Astrocyte of the spinal cord (primary cell): Measurements from ENCODE around the gene SLC27A2.

Experiments
- DNase-seq: peaks from one replicate; pipeline ENCODE4 v3.0.0; 2011; ENCODE audit warnings: low read depth, low spot score
- H3K4me3 ChIP-seq: 2 replicates; pipeline ENCODE4 v1.5.1; 2011; ENCODE audit warnings: low read depth, mild to moderate bottlenecking, low read length, moderate library complexity
- CTCF ChIP-seq: IDR thresholded peaks from 2 replicates; pipeline ENCODE4 v1.5.1; 2012; ENCODE audit warnings: low read depth, mild to moderate bottlenecking, low read length, inconsistent platforms
- in situ Hi-C: cut with HindIII; loops from 2 replicates; pipeline ENCODE4 v1.10.0; 2017; ENCODE audit warnings: low sequenced_read_pairs

The SLC27A2 gene

DNA sequence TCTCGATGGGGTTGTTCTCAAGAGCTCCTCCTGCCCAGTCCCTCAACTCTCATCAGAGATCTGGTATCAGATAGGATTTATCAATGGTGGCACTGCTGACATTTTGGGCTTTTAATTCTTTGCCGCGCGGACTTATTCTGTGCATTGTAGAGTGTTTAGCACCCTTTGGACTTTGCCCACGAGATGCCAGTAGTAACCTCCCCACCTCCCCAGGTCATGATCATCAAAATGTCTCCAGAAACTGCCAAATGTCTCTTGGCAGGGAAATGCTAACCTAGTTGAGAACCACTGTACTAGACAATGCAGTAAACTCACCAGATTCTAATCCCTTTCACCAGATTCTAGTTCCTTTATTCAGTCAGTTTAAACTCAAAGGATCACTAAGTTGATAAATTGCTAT is 24.0 kb downstream of the SLC27A2 start:
- in situ Hi-C loops = no loop called here
- DNase-seq = no peak
- TF ChIP-seq CTCF = no peak
- H3K4me3 ChIP-seq = no peak overlapping the region

- in situ Hi-C loops = no loop called here
- DNase-seq = no peak
- TF ChIP-seq CTCF = no peak
- no peak overlapping the region for H3K4me3 ChIP-seq
Observed at GRCh38 chr15:50209809-50210208, 27.8 kb downstream of the SLC27A2 start.

DNA sequence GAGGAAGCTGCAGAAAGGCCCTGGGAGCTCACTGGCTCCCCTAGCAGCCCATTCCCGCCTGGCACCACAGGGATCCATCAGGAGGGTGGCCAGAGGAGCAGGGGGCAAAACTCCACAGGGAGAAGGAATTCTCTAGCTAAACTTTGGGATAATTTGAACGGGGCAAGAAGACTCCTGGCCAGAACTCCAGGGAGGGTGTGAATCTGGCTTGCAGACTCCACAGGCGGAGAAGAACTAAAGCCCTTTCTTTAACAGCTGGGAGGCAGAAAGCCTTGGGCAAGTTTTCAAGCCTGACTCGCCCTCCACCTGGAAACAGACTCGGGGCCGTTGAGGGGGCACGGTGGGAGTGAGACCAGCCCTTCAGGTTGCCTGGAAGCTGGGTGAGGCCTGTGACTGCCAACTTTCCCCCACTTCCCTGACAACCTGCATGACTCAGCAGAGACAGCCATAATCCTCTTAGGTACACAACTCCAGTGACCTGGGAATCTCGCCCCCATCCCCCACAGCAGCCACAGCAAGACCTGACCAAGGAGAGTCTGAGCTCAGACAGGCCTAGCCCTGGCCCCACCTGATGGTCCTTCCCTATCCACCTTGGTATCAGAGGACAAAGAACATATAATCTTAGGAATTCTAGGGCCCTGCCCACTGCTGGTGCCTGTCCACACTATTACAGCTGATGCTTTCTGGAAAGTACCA is 28.6 kb downstream of the SLC27A2 start:
- no peak overlapping the region for H3K4me3 ChIP-seq
- in situ Hi-C loops = no loop called here
- TF ChIP-seq CTCF = no peak
- no peak for DNase-seq

DNA sequence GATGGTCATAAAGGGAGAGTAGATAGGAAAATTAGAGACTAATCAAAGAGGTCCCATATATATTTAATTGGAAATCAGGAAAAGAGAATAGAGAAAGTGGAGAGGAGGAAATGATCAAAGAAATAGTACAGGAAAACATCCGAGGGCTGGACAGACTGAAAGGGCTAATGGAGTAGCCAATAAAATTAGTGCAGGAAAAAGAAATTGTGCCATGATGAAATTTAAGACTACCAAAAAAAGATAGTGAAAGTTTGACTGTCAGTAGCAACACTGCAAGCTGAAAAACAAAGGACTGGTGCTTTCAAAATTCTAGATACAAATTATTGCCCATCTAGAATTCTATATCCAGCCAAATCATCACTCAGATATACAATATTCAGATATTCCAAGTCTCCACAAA is 36.3 kb downstream of the SLC27A2 start:
- in situ Hi-C loops = no loop called here
- no peak overlapping the region for H3K4me3 ChIP-seq
- TF ChIP-seq CTCF = no peak
- DNase-seq = no peak

- TF ChIP-seq CTCF = no peak
- DNase-seq = no peak
- no peak overlapping the region for H3K4me3 ChIP-seq
- in situ Hi-C loops = no loop called here
Observed at GRCh38 chr15:50218691-50219090, 36.7 kb downstream of the SLC27A2 start.

DNA sequence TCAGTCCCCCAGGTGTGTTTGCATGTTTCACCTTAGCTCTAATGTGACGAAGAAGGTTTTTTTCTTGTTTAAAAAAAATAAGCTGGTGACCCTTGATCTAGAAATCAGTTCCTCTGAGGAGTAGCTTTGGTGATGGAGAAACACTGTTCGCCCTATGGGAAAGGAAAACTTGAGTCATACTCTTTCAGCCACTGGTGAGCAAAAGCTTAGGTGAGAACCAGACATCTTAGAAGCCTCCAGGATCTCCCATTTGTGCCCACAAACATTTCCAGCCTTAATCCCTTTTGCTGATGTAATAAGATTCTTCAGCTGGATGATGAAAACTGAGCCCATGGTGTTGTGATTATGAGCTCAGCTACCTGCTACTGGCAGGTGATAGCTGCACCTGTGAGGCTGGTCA is 37.8 kb downstream of the SLC27A2 start:
- DNase-seq = peak; percentile 8
- in situ Hi-C loops = no loop called here
- no peak overlapping the region for H3K4me3 ChIP-seq
- no peak for TF ChIP-seq CTCF
